ENCODE results near the gene SAFB.

GRCh38 chr19:5694956-5695648 lies 72.2 kb downstream of the SAFB start:
- no peak for TF ChIP-seq CTCF (IDR thresholded peaks at IDR 0.05)
- no peak for TF ChIP-seq POLR2A (IDR thresholded peaks at IDR 0.05)

Data from testis (tissue), 2 donors.